GM18499 (cell line): ENCODE results near the gene FAM78B.

Experiments
- ATAC-seq: cut with Tn5 transposase; IDR thresholded peaks from one replicate; pipeline ENCODE4 v1.9.1; 2021; ENCODE audit warnings: moderate number of reproducible peaks; ENCODE audit not compliant: insufficient read depth, unreplicated experiment

The FAM78B gene

GRCh38 chr1:166165661-166166328 is 1.0 kb downstream of the FAM78B start:
- no peak for ATAC-seq

GRCh38 chr1:166164995-166165660 is 1.7 kb downstream of the FAM78B start:
- no peak for ATAC-seq

GRCh38 chr1:166164646-166164994 is 2.2 kb downstream of the FAM78B start:
- no peak for ATAC-seq

- no peak for ATAC-seq
Observed at GRCh38 chr1:166159656-166160055, 7.1 kb downstream of the FAM78B start.

- ATAC-seq, result no peak
Observed at GRCh38 chr1:166156674-166157073, 10.1 kb downstream of the FAM78B start.

DNA sequence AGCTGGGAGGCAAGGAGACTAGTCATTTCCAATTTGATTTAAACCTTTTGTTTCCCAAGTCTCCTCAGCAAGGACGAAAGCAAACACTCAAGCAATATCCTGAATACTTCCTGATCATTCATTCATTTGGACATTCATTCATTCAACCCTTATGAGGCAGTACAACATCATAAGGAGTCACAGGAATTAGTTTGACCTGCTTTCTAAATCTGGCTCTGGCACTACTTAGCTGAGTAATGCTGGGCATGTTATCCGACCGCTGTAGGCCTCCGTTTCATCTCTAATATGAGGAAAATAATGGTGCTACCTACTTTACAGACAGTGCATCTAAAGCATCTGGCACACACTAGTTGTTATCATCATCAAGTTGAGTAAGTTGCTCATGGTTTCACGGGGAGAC is 11.7 kb downstream of the FAM78B start:
- ATAC-seq, result no peak

DNA sequence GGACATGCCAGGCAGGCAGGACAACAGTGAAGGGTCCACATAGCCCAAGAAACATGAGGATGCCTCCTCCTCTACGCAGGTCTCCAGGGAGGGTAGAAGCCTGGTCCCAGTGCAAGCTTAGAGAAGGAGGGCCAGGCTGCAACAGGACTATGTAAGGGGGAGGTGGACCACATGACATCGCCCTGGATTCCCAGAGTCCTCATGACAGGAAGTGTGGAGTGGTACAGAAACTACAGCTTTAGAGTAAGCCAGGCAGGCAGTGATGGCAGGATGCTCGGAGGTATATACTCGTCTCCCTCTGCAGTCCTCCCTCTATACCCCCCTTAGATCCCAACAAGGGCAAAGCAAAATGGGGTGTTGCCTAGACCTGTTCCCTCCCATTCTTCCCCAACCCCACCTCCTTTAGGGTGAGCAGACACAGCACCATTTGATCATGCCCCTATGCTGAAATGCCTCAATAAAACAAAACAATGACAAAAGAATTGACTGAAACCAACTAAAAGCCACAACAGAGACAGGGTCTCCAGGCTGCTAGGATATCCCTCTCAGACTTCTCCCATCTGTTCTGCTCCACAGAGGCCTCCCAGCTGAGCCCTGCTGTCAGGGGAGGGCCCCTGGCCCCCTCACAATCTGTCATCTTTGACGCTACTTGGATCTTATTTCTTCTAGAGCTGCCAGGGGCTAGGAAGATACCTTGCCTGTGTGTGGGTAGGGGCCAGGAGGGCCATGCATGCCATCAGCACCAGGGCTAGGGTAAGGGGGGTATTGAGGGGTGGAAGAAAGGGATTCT is 13.1 kb downstream of the FAM78B start:
- ATAC-seq, result no peak

GRCh38 chr1:166152978-166153377 is 13.8 kb downstream of the FAM78B start:
- ATAC-seq, result no peak

GRCh38 chr1:166151804-166152203 is 15.0 kb downstream of the FAM78B start:
- no peak for ATAC-seq

DNA sequence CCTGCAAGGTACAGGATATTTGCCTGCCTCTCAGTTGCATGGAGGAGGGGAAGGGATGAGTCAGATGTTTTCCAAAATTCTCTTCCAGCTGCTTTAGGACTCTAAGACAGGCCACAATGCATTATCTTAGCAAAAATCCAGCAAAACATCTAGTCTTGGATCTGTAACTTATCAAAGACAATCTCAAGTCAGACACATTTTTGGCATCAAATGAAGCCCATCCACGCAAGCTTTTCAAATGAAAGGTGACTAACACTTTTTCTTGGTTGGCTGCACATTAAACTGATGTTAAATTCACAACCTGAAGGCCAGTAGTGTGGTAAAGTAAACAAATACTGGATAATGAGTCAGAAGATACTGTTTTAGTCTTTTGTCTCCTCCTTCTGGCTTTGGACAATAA is 21.3 kb downstream of the FAM78B start:
- ATAC-seq, result no peak

GRCh38 chr1:166141969-166142368 is 24.8 kb downstream of the FAM78B start:
- ATAC-seq, result no peak

- no peak for ATAC-seq
Observed at GRCh38 chr1:166140251-166140650, 26.6 kb downstream of the FAM78B start.

DNA sequence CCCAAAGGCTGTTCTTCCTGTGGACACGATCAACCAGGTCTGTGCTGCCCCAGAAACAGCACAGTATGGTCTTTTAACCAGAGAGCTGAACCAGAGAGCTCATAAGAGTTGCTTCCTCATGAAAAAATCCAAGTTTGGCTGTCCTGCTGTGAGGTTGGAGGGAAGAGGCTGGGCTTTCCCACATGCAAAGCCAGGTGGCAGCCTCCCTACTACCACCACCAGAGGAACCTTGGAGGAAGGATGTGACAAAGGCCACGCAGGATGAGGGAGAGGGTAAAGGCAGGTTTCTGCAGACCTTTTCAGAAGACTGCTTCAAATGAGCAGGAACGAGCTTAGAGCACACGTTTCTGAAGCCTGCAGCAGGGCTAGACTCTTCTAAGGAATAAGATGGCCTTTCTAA is 27.1 kb downstream of the FAM78B start:
- ATAC-seq, result no peak

DNA sequence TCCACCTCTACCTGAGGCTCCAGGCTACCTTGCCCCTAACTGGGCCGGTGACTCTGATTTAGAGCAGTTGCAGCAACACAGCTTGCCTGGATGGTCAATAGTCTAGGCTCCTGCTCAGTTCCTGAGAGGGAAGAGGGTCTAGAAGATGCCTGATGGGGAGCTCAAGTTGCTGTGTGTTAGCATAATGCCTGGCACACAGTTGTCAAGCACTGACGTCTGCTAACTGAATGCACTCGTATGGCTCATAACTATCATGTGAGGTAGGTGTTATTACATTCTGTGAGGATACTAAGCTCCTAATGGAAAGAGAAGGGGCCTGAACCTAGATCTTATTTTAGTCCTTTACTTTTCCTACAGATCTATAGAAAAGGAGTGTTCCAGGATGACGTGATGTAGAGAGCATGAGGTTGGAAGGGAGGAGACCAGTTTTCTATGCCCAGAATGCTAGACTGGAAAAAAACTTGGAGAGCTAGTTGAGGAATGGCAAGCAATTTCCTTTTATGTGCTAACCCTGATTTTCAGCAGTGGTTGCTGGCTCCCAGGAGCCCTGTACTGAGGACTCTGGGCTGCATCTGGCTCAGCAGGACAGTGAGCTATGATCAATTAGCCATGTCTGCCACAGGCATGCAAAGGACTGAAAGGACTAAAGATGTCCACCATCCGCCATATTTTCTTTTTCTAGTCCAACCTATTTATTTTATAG is 30.0 kb downstream of the FAM78B start:
- ATAC-seq, result no peak

DNA sequence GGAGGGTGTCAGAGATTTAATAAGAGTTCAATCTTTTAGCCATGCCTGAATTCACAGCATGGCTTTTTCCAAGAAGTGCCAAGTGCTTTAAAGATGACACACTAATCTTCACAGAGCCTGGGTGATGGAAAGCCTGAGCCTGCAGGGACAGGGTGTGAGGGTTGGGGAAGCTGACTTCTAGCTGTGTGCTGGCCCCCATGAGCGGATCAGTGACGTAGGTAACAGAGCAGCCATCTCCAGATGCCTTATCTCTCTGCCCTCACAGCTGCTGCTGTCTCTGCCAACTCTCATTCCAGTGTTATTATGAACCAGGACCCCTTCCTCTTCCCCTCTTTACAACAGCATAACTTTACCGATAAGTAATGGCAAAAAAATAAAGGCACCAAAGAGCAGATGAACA is 30.6 kb downstream of the FAM78B start:
- no peak for ATAC-seq

- ATAC-seq, result no peak
Observed at GRCh38 chr1:166133857-166134256, 32.9 kb downstream of the FAM78B start.

DNA sequence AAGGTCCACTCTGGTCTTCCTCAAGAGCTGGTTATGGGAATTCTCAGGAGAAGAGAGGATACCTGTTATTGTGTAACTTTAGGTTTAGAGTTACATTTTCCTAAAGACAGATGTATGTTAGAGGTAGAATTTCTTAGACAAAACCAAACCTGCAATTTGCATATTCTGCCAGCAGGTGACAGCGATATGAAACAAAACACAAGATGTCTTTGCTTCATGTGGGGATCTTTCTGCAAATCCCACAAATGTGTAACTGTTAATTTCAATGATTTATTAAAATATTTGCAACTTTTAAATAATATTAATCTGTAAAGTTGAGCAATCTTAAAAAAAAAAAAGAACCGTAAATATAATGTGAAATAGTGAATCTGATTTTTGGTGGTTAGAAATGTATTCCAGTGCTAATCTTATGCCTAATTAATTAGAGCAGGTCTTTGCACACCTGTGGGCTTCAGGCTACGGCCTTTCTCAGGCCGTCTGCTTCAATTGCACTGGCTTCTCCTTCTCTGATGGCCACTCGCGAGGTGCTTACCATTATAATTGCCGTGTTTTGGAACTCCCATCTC is 33.4 kb downstream of the FAM78B start:
- ATAC-seq, result no peak

GRCh38 chr1:166132496-166132895 is 34.3 kb downstream of the FAM78B start:
- no peak for ATAC-seq

DNA sequence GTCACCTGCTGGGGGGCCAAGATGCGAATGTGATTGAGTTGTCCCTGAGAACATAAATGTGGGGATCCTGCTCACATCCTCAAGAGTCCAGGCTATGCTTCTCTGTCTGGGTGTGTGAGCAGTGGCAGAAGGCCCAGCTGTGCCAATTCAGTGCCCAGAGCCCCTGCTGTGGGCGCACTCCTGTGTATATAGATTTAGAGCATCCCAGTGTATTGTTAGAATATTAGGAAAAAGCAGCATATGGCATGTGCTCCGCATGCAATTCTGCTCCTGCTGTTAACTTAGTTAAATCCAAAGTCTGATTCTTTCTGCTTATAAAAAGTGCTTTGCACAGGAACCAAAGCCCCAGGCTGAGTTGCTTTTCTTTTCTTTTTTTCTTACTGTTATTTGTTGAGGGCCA is 37.8 kb downstream of the FAM78B start:
- no peak for ATAC-seq

DNA sequence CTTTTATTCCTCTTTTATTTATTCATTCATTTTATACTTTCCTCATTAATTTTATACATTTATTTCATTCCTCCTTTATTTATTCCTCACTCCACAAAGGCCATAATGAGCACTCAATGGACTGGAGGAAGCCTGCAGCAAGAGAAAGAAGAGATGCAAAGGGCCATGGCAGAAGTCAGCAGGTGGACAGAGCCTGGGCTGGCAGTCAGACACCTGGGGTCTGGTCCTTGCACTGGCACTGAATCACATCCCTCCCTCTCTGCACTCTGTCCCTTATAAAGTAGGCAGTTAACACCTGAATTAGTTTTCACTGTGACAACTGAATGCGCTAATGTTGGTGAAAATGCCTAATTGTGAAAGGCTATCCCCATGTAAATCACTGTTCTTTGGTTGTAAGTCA is 38.6 kb downstream of the FAM78B start:
- no peak for ATAC-seq

GRCh38 chr1:166127003-166127402 is 39.8 kb downstream of the FAM78B start:
- no peak for ATAC-seq
